Esophagus (tissue), 2 donors: Measurements from ENCODE around the gene TMEM156. TPM values are rescaled to one million over a fixed set of nuclear protein-coding genes. Genes with fewer than 3 reads are reported as not detected.
"Not testable (repeated sequence)": the region's sequence is repeated elsewhere in the genome, so short reads cannot be mapped to it uniquely, and the experiment has no call there.

ENCODE experiments used
- H3K27ac ChIP-seq, 2 donors: one replicate each; pipeline ENCODE4 v1.5.1; 2013; ENCODE audit warnings: low read depth in 2 of 2, mild to moderate bottlenecking in 2 of 2, inconsistent platforms in 1 of 2, low read length in 1 of 2, moderate library complexity in 1 of 2
- H3K27me3 ChIP-seq, 2 donors: one replicate each; pipeline ENCODE4 v1.6.1; 2013; ENCODE audit warnings: low read length in 2 of 2, control low read depth in 1 of 2, mild to moderate bottlenecking in 1 of 2; ENCODE audit not compliant: insufficient read depth in 2 of 2, control insufficient read depth in 1 of 2
- H3K36me3 ChIP-seq, 2 donors: one replicate each; pipeline ENCODE4 v1.6.1; 2013; ENCODE audit warnings: low read length in 1 of 2; ENCODE audit not compliant: control insufficient read depth in 2 of 2, insufficient read depth in 2 of 2
- H3K4me1 ChIP-seq, 2 donors: one replicate each; pipeline ENCODE4 v1.6.1; 2013; ENCODE audit warnings: low read length in 1 of 2; ENCODE audit not compliant: control insufficient read depth in 2 of 2, insufficient read depth in 2 of 2
- H3K4me3 ChIP-seq, 2 donors: one replicate each; pipeline ENCODE4 v1.5.1; 2013; ENCODE audit warnings: low read length in 2 of 2, mild to moderate bottlenecking in 2 of 2, low read depth in 1 of 2, moderate library complexity in 1 of 2
- H3K9me3 ChIP-seq, 2 donors: one replicate each; pipeline ENCODE4 v1.6.1; 2013; ENCODE audit warnings: mild to moderate bottlenecking in 2 of 2, low read depth in 1 of 2, low read length in 1 of 2, moderate library complexity in 1 of 2; ENCODE audit not compliant: control insufficient read depth in 2 of 2, insufficient read depth in 1 of 2
- WGBS, 2 donors: extraction: QIAGEN DNeasy Blood & Tissue Kit; methylation state at CpG; one replicate each; pipeline ENCODE4 v1.1.7; 2013; 5-methylcytosine and 5-hydroxymethylcytosine counted together
- polyA plus RNA-seq, 2 donors: library from polyadenylated mRNA; stranded (reverse); fragments of 200-250 nt; gene quantifications; one replicate each; pipeline ENCODE4 v1.2.3, GENCODE V29; 2013
- donor health status: healthy with polysubstance abuse.
- donor health status: Bipolar disorder and iron deficiency.

The TMEM156 gene
- polyA plus RNA-seq, 2 donors, result 0.25 to 0.81 TPM

DNA sequence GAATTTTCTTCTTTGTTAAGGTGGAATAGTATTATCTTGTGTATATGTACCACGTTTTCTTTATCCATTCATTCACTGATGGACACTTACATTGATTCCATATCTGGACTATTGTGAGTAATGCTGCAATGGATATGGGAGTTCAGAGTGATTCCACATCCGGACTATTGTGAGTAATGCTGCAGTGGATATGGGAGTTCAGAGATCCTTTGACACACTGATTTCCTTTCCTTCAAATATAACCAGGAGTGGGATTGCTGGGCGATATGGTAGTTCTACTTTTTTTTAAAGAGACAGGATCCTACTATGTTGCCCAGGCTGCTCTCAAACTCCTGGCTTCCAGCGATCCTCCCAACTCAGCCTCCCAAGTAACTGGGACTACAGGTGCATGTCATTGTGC lies 12.1 kb downstream of the TMEM156 start:
- WGBS, 2 donors, result 66 to 79% methylated on average over 4 of the region's 4 CpGs
- Histone ChIP-seq H3K36me3 (no peaks in the 10 kb centered on the region), H3K4me1 (no peaks in the 10 kb centered on the region), H3K27ac (no peak overlapping the region), H3K27me3 (no peaks in the 10 kb centered on the region), H3K4me3 (no peak overlapping the region), H3K9me3 (peaks cover 0 to 3% of the 10 kb centered on the region in 2 donors)

DNA sequence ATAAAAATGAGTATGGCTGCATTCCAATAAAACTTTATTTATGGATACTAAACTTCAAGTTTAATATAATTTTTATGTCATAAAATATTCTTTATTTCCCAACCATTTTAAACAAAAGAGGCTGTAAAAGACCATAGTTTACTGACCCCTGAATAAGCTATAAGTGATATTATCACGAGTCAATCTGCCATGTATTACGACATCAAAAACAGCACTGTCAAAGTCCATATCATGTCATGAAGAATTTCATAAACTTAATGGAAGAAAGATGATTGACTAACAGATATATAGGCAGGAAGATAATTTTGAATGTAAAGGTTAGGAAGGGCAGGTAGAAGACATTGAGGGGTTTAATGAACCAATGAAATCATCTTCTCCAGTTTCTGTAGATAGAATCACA lies 18.2 kb downstream of the TMEM156 start:
- no peaks in the 10 kb centered on the region for H3K27me3 ChIP-seq
- 86 to 88% methylated on average over 2 of the region's 2 CpGs for WGBS, 2 donors
- no peak overlapping the region for H3K27ac ChIP-seq
- no peaks in the 10 kb centered on the region for H3K4me1 ChIP-seq
- H3K9me3 ChIP-seq, result peaks cover 0 to 3% of the 10 kb centered on the region in 2 donors
- H3K4me3 ChIP-seq, result no peak overlapping the region
- H3K36me3 ChIP-seq, result no peaks in the 10 kb centered on the region

DNA sequence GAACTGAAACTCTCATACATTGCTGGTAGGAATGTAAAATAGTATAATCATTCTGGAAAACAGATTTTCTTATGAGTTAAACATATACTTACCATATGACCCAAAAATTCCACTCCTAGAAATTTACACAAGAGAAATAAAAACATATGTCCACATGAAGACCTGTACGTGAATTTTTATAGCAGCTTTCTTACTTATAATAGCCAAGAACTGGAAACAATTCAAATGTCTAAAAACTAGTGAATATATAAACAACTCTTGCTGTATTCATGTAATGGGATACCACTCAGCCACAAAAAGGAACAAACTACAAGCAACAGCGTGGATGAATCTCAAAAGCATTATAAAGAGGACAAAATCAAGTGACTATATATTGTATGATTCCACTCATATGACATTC lies 27.5 kb downstream of the TMEM156 start:
- H3K27ac ChIP-seq, result no peak overlapping the region
- no peaks in the 10 kb centered on the region for H3K36me3 ChIP-seq
- no peak overlapping the region for H3K4me3 ChIP-seq
- H3K4me1 ChIP-seq, result no peaks in the 10 kb centered on the region
- no peaks in the 10 kb centered on the region for H3K9me3 ChIP-seq
- 54 to 56% methylated on average over 2 of the region's 2 CpGs for WGBS, 2 donors
- no peaks in the 10 kb centered on the region for H3K27me3 ChIP-seq

DNA sequence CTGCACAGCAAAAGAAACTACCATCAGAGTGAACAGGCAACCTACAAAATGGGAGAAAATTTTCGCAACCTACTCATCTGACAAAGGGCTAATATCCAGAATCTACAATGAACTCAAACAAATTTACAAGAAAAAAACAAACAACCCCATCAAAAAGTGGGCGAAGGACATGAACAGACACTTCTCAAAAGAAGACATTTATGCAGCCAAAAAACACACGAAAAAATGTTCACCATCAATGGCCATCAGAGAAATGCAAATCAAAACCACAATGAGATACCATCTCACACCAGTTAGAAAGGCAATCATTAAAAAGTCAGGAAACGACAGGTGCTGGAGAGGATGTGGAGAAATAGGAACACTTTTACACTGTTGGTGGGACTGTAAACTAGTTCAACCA lies 30.2 kb downstream of the TMEM156 start:
- H3K4me1 ChIP-seq, H3K27ac ChIP-seq, H3K27me3 ChIP-seq, H3K4me3 ChIP-seq, H3K9me3 ChIP-seq, H3K36me3 ChIP-seq: not testable (repeated sequence)
- WGBS, 2 donors, result 81 to 85% methylated on average over 3 of the region's 4 CpGs

DNA sequence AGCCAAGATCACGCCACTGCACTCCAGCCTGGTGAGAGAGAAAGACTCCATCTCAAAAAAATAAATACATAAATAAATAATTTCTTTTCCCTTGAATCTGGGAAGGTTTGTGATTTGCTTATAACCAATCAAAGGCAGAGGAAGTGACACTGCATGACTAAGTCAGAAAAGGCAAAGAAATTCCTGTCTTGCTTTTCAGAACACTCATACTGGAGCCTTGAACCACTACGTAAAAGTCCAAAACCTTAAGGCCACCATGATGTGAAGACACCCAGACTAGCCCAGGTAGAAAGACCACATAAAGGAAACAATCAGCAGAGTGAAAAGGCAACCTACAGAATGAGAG lies 36.6 kb downstream of the TMEM156 start:
- no peak overlapping the region for H3K27ac ChIP-seq
- H3K36me3 ChIP-seq, result no peaks in the 10 kb centered on the region
- no peaks in the 10 kb centered on the region for H3K9me3 ChIP-seq
- H3K27me3 ChIP-seq, result no peaks in the 10 kb centered on the region
- WGBS, 2 donors, result 83 to 87% methylated on average over 2 of the region's 2 CpGs
- no peak overlapping the region for H3K4me3 ChIP-seq
- no peaks in the 10 kb centered on the region for H3K4me1 ChIP-seq

DNA sequence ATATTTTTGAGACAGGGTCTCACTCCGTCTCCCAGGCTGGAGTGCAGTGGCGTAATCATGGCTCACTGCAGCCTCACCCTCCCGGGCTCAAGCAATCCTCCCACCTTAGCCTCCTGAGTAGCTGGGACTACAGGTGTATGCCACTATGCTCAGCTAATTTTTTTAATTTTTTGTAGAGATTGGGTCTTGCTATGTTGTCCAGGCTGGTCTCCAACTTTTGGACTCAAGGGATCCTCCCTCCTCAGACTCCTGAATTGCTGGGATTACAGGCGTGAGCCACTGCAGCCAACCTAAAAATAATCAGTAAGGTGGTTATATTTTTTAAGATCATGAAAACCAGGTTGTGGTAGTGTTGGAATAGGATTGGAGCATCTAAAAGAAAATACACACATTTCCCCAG lies 38.1 kb downstream of the TMEM156 start:
- Histone ChIP-seq H3K9me3 (no peaks in the 10 kb centered on the region), H3K27me3 (no peaks in the 10 kb centered on the region), H3K36me3 (no peaks in the 10 kb centered on the region), H3K4me1 (no peaks in the 10 kb centered on the region), H3K27ac (no peak overlapping the region), H3K4me3 (no peak overlapping the region)
- whole genome bisulfite sequencing, 2 donors, result 98% methylated on average over 4 of the region's 4 CpGs

DNA sequence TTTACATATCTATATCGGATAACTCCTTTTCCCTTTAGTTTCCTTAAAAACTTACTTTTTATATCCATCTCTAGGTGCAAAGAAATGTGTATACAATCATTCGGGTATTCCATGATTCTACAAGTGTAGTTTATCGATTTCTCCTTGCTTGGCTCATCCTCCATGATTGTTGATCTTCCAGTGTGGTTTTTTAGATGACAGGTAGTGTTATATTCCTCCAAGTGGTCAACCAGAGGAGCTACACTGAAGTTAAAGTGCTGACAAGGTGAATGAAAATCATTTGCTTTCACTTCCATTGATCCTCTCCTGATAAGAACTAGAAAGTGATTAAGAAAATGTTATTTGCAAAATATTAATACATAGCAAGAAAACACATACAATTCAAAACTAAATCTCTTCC lies 38.5 kb downstream of the TMEM156 start:
- H3K27ac ChIP-seq, result no peak overlapping the region
- no peaks in the 10 kb centered on the region for H3K36me3 ChIP-seq
- no peaks in the 10 kb centered on the region for H3K9me3 ChIP-seq
- WGBS, 2 donors, result 94 to 96% methylated on average over 3 of the region's 3 CpGs
- no peaks in the 10 kb centered on the region for H3K27me3 ChIP-seq
- H3K4me1 ChIP-seq, result no peaks in the 10 kb centered on the region
- H3K4me3 ChIP-seq, result no peak overlapping the region

DNA sequence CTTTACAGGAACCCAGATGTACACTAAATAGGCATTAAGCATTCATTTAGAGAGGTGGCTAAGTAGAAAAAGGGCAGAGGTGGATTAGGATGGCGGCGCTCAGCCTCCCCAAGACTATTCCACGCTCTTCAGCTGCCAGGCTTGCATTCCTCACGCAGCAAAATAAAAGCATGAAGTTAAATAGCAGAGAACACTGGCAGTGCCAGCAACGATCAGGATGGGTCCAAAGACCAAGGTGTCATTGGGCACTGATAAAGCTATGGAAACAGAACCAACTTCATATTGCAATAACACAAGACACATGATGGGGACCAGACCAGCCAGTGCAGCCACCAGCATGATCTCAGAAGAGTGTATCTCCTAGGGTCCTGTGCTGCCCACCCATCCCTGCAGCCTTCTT lies 42.0 kb downstream of the TMEM156 start:
- Histone ChIP-seq H3K27ac (no peak overlapping the region), H3K4me3 (no peak overlapping the region), H3K9me3 (no peaks in the 10 kb centered on the region), H3K36me3 (no peaks in the 10 kb centered on the region), H3K4me1 (no peaks in the 10 kb centered on the region), H3K27me3 (no peaks in the 10 kb centered on the region)
- 74 to 92% methylated on average over 5 of the region's 5 CpGs for WGBS, 2 donors

DNA sequence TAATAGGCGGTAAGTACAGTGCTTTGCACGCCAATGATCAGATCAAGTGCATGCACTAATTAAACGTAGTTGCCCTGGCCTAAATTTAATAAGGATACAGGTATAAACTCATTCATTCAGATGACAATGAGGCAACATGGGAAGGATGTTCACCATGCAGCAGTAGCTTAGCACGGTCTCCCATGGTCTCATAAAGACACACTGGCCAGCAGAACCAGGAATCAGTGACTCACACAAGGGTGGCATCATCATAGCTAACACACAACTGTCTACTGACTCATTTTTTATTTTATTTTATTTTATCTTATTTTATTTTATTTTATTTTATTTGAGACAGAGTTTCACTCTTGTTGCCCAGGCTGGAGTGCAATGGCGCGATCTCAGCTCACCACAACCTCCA lies 42.7 kb downstream of the TMEM156 start:
- Histone ChIP-seq H3K27me3 (no peaks in the 10 kb centered on the region), H3K9me3 (no peaks in the 10 kb centered on the region), H3K27ac (no peak overlapping the region), H3K4me3 (no peak overlapping the region), H3K4me1 (no peaks in the 10 kb centered on the region), H3K36me3 (no peaks in the 10 kb centered on the region)
- 94 to 96% methylated on average over 6 of the region's 6 CpGs for WGBS, 2 donors

DNA sequence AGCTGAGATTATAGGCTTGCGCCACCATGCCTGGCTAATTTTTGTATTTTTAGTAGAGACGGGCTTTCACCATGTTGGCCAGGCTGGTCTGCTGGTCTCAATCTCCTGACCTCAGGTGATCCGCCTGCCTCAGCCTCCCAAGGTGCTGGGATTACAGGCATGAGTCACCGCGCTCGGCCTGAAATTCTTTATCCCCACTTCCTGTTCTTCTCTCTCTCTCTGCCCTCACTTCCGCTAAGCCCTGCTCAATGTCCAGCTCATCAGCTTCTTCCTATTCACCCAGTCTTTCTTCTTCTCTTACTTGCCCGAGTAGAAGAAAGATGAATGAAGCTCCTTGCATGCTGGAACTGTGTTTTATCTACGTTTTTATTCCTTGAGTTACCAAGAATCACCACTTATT lies 43.9 kb downstream of the TMEM156 start:
- not testable (repeated sequence) for H3K27me3 ChIP-seq, H3K4me1 ChIP-seq, H3K9me3 ChIP-seq, H3K4me3 ChIP-seq, H3K36me3 ChIP-seq, H3K27ac ChIP-seq
- WGBS, 2 donors, result 75 to 90% methylated on average over 9 of the region's 9 CpGs
